ENCODE measurements around the gene IL15.
"Not testable (repeated sequence)": the region's sequence is repeated elsewhere in the genome, so short reads cannot be mapped to it uniquely, and the experiment has no call there.

The IL15 gene

DNA sequence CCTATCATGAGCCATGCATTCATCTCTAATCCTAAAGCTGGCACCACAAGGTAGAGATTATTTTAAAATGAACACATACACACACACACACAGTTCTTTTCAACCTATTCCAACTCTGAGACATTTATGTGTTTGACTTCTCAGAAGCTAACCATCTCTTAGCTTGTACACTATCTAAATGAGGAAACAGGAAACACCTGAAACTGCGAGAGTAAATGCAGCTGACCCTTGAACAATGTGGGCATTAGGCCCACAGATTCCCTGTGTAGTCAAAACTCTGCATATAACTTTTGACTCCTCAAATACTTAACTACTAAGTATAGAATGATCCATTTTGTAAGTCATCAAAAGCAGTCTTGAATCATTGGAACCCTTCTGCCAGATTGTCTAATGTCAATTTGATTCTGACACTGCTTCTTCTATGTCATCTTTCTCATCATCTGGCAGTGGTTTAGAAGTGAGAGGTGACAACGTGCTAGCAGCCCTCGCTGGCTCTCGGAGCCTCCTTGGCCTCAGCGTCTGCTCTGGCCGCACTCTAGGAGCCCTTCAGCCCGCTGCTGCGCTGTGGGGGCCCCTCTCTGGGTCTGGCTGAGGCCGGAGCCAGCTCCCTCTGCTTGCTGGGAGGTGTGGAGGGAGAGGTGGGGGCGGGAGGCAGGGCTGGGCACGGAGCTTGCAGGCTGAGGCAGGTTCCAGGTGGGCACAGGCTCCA lies 21.4 kb upstream of the IL15 start:
- DNase-seq (ENCODE audit: low spot score), result no peak
- TF ChIP-seq, protein P1, sequence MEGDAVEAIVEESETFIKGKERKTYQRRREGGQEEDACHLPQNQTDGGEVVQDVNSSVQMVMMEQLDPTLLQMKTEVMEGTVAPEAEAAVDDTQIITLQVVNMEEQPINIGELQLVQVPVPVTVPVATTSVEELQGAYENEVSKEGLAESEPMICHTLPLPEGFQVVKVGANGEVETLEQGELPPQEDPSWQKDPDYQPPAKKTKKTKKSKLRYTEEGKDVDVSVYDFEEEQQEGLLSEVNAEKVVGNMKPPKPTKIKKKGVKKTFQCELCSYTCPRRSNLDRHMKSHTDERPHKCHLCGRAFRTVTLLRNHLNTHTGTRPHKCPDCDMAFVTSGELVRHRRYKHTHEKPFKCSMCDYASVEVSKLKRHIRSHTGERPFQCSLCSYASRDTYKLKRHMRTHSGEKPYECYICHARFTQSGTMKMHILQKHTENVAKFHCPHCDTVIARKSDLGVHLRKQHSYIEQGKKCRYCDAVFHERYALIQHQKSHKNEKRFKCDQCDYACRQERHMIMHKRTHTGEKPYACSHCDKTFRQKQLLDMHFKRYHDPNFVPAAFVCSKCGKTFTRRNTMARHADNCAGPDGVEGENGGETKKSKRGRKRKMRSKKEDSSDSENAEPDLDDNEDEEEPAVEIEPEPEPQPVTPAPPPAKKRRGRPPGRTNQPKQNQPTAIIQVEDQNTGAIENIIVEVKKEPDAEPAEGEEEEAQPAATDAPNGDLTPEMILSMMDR (IDR thresholded peaks at IDR 0.05; ENCODE audit: extremely low read depth, missing control alignments), result no peak

DNA sequence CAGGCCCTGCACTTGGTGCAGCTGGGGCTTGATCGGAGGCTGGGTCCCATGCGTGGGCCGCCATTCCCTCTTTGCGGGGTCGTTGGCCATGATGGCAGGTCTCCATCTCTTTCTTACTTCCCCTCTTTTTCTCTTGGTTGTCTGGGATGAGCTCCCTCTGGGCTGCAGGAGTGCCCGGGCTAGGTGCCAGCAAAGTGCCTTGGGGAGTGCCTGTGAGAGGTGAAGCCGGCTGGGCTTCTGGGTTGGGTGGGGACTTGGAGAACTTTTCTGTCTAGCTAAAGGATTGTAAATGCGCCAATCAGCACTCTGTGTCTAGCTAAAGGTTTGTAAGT lies 20.8 kb upstream of the IL15 start:
- not testable (repeated sequence) for DNase-seq (ENCODE audit: low spot score)

DNA sequence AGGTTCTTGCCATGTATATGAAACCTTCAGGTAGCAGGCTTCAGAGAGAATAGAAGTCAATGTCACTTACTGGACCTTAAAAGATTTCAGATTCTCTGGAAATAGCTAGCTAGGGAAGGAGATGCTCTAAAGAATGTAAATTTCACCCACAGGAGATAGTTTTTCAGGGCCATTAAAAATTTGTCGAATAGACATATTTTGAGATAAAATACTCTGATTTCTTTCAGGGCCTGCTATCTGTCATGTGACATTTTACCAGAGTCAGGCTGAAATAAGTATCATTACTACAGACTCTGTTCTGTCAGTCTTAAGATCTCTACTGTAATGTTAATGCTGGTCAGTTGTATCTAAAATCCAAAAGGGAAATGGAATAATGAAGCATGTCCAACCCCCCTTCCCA lies 15.7 kb upstream of the IL15 start:
- DNase-seq (ENCODE audit: low spot score), result no peak
- TF ChIP-seq, protein P1 (IDR thresholded peaks at IDR 0.05; ENCODE audit: extremely low read depth, missing control alignments), result no peak

DNA sequence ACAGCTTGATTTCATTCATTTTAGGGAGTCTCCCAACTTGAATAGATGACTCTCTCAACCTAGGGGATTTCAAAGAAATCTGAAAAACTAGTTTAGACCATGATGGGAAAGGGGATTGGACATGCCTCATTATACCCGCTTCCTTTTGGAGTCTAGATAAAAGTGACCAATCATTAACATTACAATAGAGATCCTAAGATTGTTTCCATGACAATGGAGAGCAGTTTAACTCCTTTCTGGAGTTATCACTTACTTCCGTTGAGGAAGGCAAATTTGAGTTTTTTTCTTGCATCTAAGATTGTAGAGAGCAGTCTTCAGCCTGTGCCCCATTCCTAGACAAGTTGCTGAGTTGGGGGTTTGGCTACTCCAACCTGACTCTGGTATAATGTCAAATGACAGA lies 11.4 kb upstream of the IL15 start:
- TF ChIP-seq, protein P1 (IDR thresholded peaks at IDR 0.05; ENCODE audit: extremely low read depth, missing control alignments), result no peak
- no peak for DNase-seq (ENCODE audit: low spot score)

DNA sequence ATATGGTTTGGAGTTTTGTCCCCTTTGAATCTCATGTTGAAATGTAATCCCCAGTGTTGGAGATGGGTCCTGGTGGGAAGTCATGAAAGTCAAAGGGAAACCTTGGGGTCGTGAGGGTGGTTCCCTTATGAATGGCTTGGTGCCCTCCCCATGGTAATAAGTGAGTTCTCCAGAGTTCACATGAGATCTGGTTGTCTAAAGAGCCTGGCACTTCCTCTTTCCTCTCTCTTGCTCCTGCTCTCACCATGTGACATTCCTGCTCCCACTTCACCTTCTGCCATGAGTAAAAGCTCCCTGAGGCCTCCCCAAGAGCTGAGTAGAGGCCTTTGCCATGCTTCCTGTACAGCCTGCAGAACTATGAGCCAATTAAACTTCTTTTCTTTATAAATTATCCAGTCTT lies 5.5 kb upstream of the IL15 start:
- no peak for DNase-seq (ENCODE audit: low spot score)
- TF ChIP-seq, protein P1 (IDR thresholded peaks at IDR 0.05; ENCODE audit: extremely low read depth, missing control alignments), result no peak

DNA sequence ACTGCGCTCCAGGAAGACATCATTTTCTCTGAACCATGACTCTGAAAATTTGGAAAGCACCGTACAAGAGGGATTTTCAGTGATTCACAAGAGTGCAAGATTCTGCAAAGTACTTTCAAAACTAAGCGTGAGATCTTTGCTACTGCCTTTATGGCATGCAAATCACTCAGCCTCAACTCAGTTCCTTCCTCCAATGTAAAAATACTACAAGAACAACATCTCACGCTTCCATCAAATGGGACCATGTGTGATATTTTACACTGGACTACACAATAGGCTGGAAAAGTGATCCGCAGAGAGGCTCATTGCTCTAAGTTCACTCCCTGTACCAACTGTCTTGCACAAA lies 674 bp upstream of the IL15 start:
- peak; percentile 65 for DNase-seq (ENCODE audit: low spot score)
- TF ChIP-seq, protein P1 (IDR thresholded peaks at IDR 0.05; ENCODE audit: extremely low read depth, missing control alignments), result no peak

DNA sequence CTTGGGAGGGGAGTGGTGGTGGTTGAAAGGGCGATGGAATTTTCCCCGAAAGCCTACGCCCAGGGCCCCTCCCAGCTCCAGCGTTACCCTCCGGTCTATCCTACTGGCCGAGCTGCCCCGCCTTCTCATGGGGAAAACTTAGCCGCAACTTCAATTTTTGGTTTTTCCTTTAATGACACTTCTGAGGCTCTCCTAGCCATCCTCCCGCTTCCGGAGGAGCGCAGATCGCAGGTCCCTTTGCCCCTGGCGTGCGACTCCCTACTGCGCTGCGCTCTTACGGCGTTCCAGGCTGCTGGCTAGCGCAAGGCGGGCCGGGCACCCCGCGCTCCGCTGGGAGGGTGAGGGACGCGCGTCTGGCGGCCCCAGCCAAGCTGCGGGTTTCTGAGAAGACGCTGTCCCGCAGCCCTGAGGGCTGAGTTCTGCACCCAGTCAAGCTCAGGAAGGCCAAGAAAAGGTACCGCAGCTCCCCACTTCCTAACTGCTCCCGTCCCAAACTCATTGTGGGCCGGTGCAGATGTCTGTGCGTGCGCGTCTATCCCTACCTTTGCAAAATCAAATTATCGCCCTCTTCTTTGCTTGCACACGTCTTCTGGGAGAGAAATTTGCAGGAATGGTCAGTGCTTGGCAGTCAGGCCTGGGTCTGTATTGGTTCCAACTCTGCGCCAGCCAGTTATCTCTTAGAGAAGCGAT lies 533 bp downstream of the IL15 start:
- DNase-seq (ENCODE audit: low spot score), result peak; percentile 54
- TF ChIP-seq, protein P1 (IDR thresholded peaks at IDR 0.05; ENCODE audit: extremely low read depth, missing control alignments), result no peak

DNA sequence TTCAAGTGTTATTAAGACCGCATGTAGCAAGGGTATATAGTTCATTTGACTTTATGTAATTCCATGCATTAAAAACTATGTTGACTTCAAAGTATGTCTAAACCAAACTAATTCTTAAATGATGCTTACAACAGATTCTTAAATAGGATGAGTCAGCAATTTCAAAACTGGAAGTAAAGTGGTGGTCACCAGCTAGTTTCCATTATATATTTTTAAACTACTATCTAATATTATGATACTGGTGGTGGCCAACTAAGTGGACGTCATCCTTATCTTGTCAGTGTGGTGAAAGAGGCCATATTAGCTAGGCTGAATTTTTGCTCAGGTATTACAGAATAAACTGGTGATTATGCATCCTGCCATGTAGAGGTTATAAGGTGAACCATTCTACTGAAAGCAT lies 1.2 kb downstream of the IL15 start:
- TF ChIP-seq, protein P1 (IDR thresholded peaks at IDR 0.05; ENCODE audit: extremely low read depth, missing control alignments), result no peak

More for the DNA sequence above, 1.2 kb downstream of the IL15 start:
- DNase-seq (ENCODE audit: low spot score), result peak; percentile 31
